ENCODE measurements around the gene AGMO. TPM values are rescaled to one million over a fixed set of nuclear protein-coding genes. Genes with fewer than 3 reads are reported as not detected.

The AGMO gene
- total RNA-seq, 3 donors from 2014 or later = 0.89 to 3.0 (median 1.3) TPM

- Histone ChIP-seq H3K4me1 (ENCODE audit: low read depth) (no peaks in the 10 kb centered on the region), H3K9me3 (no peaks in the 10 kb centered on the region), H3K4me3 (no peak overlapping the region), H3K36me3 (ENCODE audit: low read depth) (no peaks in the 10 kb centered on the region)
- TF ChIP-seq CTCF (IDR thresholded peaks at IDR 0.05) = no peak
- no peak for ATAC-seq
- DNase-seq = no peak
- intact Hi-C loops (cut with DNase I, micrococcal nuclease) = no loop called here
Observed at GRCh38 chr7:15407910-15408309, 153.9 kb downstream of the AGMO start.

GRCh38 chr7:15403751-15404150, 158.1 kb downstream of the AGMO start:
- H3K4me1 ChIP-seq (ENCODE audit: low read depth) = no peaks in the 10 kb centered on the region
- intact Hi-C loops (cut with DNase I, micrococcal nuclease) = no loop called here
- H3K36me3 ChIP-seq (ENCODE audit: low read depth) = no peaks in the 10 kb centered on the region
- H3K9me3 ChIP-seq = no peaks in the 10 kb centered on the region
- no peak for TF ChIP-seq CTCF (IDR thresholded peaks at IDR 0.05)
- H3K4me3 ChIP-seq = no peak overlapping the region
- DNase-seq (no peak), ATAC-seq (no peak)

- intact Hi-C loops (cut with DNase I, micrococcal nuclease) = no loop called here
- no peaks in the 10 kb centered on the region for H3K9me3 ChIP-seq
- H3K4me1 ChIP-seq (ENCODE audit: low read depth) = no peaks in the 10 kb centered on the region
- no peak for TF ChIP-seq CTCF (IDR thresholded peaks at IDR 0.05)
- DNase-seq = no peak
- H3K36me3 ChIP-seq (ENCODE audit: low read depth) = no peaks in the 10 kb centered on the region
- no peak for ATAC-seq
- H3K4me3 ChIP-seq = no peak overlapping the region
Observed at GRCh38 chr7:15403315-15403714, 158.5 kb downstream of the AGMO start.

- no peak overlapping the region for H3K4me3 ChIP-seq
- intact Hi-C loops (cut with DNase I, micrococcal nuclease) = no loop called here
- DNase-seq (no peak), ATAC-seq (no peak)
- no peak for TF ChIP-seq CTCF (IDR thresholded peaks at IDR 0.05)
- no peaks in the 10 kb centered on the region for H3K36me3 ChIP-seq (ENCODE audit: low read depth)
- H3K9me3 ChIP-seq = no peaks in the 10 kb centered on the region
- H3K4me1 ChIP-seq (ENCODE audit: low read depth) = no peaks in the 10 kb centered on the region
Observed at GRCh38 chr7:15402436-15403136, 159.2 kb downstream of the AGMO start.

- no peak for ATAC-seq
- intact Hi-C loops (cut with DNase I, micrococcal nuclease) = no loop called here
- no peak for DNase-seq
- Histone ChIP-seq H3K4me1 (ENCODE audit: low read depth) (no peaks in the 10 kb centered on the region), H3K4me3 (no peak overlapping the region), H3K9me3 (peaks cover 5% of the 10 kb centered on the region), H3K36me3 (ENCODE audit: low read depth) (no peaks in the 10 kb centered on the region)
- no peak for TF ChIP-seq CTCF (IDR thresholded peaks at IDR 0.05)
Observed at GRCh38 chr7:15400440-15400839, 161.4 kb downstream of the AGMO start.

- Histone ChIP-seq H3K36me3 (ENCODE audit: low read depth) (no peaks in the 10 kb centered on the region), H3K9me3 (peaks cover 5% of the 10 kb centered on the region), H3K4me1 (ENCODE audit: low read depth) (no peaks in the 10 kb centered on the region), H3K4me3 (no peak overlapping the region)
- DNase-seq (no peak), ATAC-seq (no peak)
- no peak for TF ChIP-seq CTCF (IDR thresholded peaks at IDR 0.05)
- intact Hi-C loops (cut with DNase I, micrococcal nuclease) = no loop called here
Observed at GRCh38 chr7:15399441-15399840, 162.4 kb downstream of the AGMO start.

All from mucosa of descending colon (tissue), 3 donors.